ENCODE data around the gene TXK.

The TXK gene

GRCh38 chr4:48022192-48022799 lies 111.8 kb downstream of the TXK start:
- TF ChIP-seq, protein P1, sequence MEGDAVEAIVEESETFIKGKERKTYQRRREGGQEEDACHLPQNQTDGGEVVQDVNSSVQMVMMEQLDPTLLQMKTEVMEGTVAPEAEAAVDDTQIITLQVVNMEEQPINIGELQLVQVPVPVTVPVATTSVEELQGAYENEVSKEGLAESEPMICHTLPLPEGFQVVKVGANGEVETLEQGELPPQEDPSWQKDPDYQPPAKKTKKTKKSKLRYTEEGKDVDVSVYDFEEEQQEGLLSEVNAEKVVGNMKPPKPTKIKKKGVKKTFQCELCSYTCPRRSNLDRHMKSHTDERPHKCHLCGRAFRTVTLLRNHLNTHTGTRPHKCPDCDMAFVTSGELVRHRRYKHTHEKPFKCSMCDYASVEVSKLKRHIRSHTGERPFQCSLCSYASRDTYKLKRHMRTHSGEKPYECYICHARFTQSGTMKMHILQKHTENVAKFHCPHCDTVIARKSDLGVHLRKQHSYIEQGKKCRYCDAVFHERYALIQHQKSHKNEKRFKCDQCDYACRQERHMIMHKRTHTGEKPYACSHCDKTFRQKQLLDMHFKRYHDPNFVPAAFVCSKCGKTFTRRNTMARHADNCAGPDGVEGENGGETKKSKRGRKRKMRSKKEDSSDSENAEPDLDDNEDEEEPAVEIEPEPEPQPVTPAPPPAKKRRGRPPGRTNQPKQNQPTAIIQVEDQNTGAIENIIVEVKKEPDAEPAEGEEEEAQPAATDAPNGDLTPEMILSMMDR (IDR thresholded peaks at IDR 0.05; ENCODE audit: low read length, missing control alignments) = no peak
- no peak for DNase-seq (ENCODE audit: low read depth)
- no peak overlapping the region for H3K4me3 ChIP-seq (replicated peaks; ENCODE audit: low read depth, low read length)

DNA sequence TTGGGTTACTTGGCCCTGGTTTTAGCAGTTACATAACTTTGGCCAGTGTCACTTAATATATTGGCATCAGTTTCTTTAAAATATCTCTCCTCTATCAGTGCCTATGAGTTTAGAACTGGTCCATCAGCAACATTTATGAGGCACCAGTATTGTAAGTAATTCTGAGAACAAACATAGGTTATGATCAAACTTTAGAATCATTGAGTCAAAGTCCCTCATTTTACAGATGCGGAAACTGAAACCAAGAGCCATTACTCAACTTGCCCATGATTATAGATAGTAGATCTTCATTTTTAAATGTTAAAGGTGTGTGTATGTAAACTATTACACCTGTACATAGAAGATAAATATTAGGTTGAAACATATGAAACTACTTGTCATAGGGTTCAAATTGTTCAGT lies 113.0 kb downstream of the TXK start:
- DNase-seq (ENCODE audit: low read depth) = no peak
- no peak overlapping the region for H3K4me3 ChIP-seq (replicated peaks; ENCODE audit: low read depth, low read length)
- TF ChIP-seq, protein P1 (IDR thresholded peaks at IDR 0.05; ENCODE audit: low read length, missing control alignments) = no peak

GRCh38 chr4:48018112-48018511 lies 115.9 kb downstream of the TXK start:
- TF ChIP-seq, protein P1 (IDR thresholded peaks at IDR 0.05; ENCODE audit: low read length, missing control alignments) = no peak
- H3K4me3 ChIP-seq (replicated peaks; ENCODE audit: low read depth, low read length) = no peak overlapping the region
- DNase-seq (ENCODE audit: low read depth) = no peak

DNA sequence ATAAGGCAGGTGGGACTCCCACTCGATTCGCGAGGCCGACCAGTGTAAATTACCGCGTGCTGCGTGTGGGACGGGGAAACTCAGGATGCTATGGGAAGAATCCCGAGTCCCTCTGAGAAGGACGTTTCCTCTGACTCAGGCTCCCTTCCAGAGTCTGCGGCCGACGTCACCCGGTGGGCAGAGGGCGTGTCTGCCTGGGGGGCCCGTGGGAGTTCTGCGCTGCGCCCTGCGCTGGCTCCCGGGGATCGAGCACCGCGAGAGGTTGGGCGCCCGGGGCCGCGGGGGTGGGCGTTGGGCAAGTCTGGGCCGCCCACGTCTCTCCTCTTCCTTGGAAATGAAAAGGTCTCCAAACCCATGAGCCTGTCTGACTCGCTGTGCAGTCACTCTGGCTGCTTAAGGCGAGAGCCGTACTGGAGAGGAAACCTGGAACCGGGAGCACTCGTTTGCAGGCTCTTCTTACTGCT lies 116.9 kb downstream of the TXK start:
- peak overlapping the region; percentile 70 for H3K4me3 ChIP-seq (replicated peaks; ENCODE audit: low read depth, low read length)
- DNase-seq (ENCODE audit: low read depth) = peak; percentile 77
- TF ChIP-seq, protein P1 (IDR thresholded peaks at IDR 0.05; ENCODE audit: low read length, missing control alignments) = no peak
